ENCODE data around the gene KCTD2.
A peak's percentile ranks its signal among the peaks of the same experiment; 100 is the strongest.
"Not testable (repeated sequence)": the region's sequence is repeated elsewhere in the genome, so short reads cannot be mapped to it uniquely, and the experiment has no call there.

KCTD2 gene

DNA sequence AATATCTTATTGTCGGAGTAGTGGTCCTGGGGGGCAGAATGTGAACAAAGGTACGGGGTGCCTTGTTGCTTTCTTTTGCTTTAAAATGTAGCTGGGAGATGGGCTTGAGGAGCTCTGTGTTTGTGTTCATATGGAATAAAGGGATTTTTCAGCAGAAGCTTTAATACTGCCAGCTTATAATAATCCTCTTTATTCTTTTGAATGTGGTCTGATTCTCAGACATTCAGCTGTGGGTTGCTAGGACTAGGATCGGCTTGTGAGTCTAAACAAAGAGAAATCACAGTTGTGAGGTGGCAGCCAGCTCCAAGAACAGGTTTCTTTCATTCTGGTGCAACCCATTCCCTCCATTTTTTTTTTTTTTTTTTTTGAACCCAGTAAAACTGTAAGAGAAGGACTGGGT lies 27.3 kb upstream of the KCTD2 start:
- FAIRE-seq = peak; percentile 89
- no peak for DNase-seq (ENCODE audit: insufficient read length, low spot score)
- no peak for TF ChIP-seq CTCF (IDR thresholded peaks at IDR 0.05; ENCODE audit: insufficient read depth, missing control alignments)

DNA sequence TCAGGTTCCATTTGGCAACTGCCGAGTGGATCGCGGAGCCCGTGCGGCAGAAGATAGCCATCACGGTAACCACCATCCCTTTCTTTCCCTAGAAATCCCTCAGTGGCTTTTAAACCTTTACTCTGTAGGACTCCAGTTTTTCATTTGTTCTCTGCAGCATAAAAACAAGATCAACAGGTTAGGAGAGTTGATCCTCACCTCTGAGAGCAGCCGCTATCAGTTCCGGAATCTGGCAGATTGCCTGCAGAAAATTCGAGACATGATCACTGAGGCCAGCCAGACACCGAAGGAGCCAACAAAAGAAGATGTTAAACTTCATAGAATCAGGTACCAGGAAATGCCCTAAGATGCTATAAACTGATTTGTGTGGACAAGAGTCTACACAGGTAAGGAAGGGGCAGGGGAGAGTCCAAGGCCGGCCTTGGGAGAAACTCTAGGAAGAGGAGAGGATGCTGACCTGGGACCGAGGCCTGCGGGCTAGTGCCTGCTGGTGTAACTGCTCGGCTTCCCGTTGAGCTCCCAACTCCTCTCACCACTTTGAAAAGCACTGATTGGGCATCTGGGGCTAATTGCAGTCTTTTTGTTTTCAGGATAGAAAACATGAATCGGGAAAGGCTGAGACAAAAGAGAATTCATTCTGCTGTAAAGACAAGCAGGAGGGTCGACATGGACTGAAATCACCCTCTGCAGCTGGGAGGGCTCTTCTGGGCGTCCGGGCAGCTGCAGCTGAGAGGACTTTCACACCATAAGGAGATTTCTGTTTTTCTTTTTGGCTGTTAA lies 26.5 kb upstream of the KCTD2 start:
- TF ChIP-seq CTCF (IDR thresholded peaks at IDR 0.05; ENCODE audit: insufficient read depth, missing control alignments) = no peak
- no peak for DNase-seq (ENCODE audit: insufficient read length, low spot score)
- FAIRE-seq = no peak

DNA sequence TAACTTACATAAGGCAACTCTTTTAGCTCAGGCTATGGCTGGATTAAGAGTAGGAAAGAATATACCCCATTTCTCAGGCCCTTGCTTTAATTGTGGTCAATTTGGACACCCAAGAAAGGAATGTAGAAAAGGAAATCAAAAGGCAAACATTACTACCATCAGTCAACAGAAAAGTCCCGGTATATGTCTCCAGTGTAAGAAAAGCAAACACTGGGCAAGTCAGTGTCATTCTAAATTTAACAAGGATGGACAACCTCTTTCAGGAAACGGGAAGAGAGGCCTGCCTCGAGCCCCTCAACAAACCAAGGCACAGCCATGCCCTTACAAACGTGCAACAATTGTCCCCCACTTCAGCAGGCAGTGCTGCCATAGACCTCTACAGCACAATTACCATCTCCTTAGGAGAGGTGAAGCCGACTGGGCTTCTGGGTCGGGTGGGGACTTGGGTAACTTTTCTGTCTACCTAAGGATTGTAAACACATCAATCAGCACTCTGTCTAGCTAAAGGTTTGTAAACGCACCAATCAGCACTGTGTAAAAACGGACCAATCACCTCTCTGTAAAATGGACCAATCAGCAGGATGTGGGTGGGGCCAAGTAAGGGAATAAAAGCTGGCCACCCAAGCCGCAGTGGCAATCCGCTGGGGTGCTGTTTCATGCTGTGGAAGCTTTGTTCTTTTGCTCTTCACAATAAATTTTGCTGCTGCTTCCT lies 22.2 kb upstream of the KCTD2 start:
- no peak for TF ChIP-seq CTCF (IDR thresholded peaks at IDR 0.05; ENCODE audit: insufficient read depth, missing control alignments)
- DNase-seq (ENCODE audit: insufficient read length, low spot score) (no peak), FAIRE-seq (no peak)

DNA sequence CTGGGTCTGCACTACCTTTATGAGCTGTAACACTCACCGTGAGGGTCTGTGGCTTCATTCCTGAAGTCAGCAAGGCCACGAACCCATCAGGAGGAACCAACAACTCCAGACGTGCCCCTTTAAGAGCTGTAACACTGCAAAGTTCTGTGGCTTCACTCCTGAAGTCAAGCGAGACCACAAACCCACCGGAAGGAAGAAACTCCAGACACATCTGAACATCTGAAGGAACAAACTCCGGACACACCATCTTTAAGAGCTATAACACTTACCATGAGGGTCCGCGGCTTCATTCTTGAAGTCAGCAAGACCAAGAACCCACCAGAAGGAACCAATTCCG lies 21.7 kb upstream of the KCTD2 start:
- not testable (repeated sequence) for FAIRE-seq; DNase-seq (ENCODE audit: insufficient read length, low spot score)

DNA sequence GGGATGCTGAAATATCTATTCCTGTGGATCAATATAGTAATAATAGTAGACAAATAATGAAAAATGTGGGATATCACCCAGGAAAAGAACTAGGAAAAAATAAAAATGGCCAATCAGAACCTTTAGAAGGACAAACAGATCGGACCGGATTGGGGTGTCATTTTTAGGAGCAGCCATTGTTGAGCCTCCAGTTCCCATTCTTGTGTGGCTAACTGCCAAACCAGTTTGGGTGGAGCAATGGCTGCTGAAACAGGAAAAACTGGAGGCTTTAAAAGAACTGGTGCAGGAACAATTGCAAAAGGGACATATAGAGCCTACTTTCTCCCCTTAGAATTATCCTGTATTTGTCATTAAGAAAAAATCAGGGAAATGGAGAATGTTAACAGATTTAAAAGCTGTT lies 20.4 kb upstream of the KCTD2 start:
- DNase-seq (ENCODE audit: insufficient read length, low spot score); FAIRE-seq: not testable (repeated sequence)

DNA sequence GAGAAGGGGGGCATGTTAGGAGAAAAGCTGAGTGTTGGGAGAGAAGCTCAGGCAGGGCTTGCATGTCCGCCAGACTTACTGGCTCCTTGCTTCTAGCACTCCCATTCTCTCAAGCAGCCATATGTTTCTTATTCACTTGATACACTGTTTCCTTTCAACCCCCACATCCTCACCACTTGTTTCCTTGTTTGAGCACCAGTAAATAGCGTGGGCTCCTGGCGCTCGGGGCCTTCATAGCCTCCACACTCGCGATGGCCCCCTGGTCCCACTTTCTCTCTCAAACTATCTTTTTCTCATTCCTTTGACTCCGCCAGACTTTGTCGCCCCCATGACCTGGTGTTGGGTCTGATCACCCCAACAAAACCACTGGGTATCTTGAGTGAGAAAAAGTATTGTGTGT lies 16.9 kb upstream of the KCTD2 start:
- no peak for FAIRE-seq

DNA sequence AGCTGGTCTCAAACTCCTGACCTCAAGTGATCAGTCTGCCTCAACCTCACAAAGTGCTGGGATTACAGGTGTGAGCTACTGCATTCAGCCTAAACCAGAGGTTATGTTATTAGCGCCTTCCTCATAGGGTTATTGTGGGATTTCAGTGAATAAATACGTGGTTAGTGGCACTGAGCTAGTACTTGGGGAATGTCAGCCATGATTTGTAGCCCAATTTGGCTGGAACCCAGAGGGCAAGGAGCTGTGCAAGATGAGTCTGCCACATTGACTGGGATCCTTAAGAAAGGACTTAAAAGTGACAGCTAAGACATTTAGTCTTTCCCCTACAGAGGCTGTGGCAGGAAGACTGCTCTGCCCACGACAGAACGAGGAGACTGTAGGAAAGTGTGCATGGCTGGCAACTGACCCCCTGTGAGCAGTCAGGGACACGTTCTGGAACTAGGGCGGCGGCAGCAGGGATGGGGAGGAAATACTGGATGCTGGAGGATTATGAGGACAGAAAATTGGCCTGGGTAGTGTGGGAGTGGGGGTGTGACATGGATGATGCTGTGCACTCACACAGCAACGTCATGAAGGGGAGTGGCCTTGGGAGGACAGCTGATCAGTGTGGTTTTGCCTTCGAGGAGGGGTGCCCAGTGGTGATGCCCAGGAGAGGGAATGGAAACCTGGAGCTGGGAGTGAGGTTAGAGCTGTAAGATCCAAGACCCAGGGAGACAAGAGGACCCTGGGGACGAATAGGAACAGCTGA lies 14.9 kb upstream of the KCTD2 start:
- DNase-seq (ENCODE audit: insufficient read length, low spot score) = peak; percentile 69
- no peak for TF ChIP-seq CTCF (IDR thresholded peaks at IDR 0.05; ENCODE audit: insufficient read depth, missing control alignments)
- no peak for FAIRE-seq

More for the DNA sequence above, 16.9 kb upstream of the KCTD2 start:
- no peak for TF ChIP-seq CTCF (IDR thresholded peaks at IDR 0.05; ENCODE audit: insufficient read depth, missing control alignments)
- DNase-seq (ENCODE audit: insufficient read length, low spot score) = no peak

Data from D721Med (cell line).